K562 (cell line): ENCODE measurements around the gene MT4. TPM values are rescaled to one million over a fixed set of nuclear protein-coding genes. Genes with fewer than 3 reads are reported as not detected.

Source experiments
- FOXM1 ChIP-seq, 2 experiments: fragments of 450-650 bp in 1 of 2; sonication (generic) in 1 of 2; formaldehyde crosslinking in 1 of 2; IDR thresholded peaks; 2 replicates each; pipeline versions ENCODE4 v1.6.1 to v1.9.0; 2017 to 2022; ENCODE audit warnings: low read depth in 2 of 2, mild to moderate bottlenecking in 2 of 2, missing genetic modification reagents in 1 of 2, moderate library complexity in 1 of 2
- NR2C1 ChIP-seq, 2 experiments: fragments of 450-650 bp; IDR thresholded peaks; 2 replicates each; pipeline ENCODE4 v1.6.1; 2017; ENCODE audit warnings: mild to moderate bottlenecking in 2 of 2, antibody characterized with exemption in 1 of 2, inconsistent platforms in 1 of 2, missing compliant biosample characterization in 1 of 2, missing genetic modification characterization in 1 of 2
- polyA plus RNA-seq, 8 experiments: library from polyadenylated mRNA; depleted of rRNA in 4 of 8; stranded (reverse) in 5 of 8; unstranded in 3 of 8; fragments of >200 nt; fragmentation: Nextera tagmentation in 2 of 8; fragmentation: Illumina TruSeq in 1 of 8; extraction: Ambion mirVana in 2 of 8; extraction: Trizol in 1 of 8; gene quantifications; 2 replicates each; pipeline versions ENCODE4 v1.2.1 to v1.2.3, GENCODE V29; 2011 to 2014; ENCODE audit warnings: inconsistent platforms in 1 of 8, missing spikeins in 1 of 8
- total RNA-seq, 7 experiments: library from RNA; depleted of rRNA in 6 of 7; stranded (reverse); fragments of >200 nt in 6 of 7; fragmentation: Illumina TruSeq in 2 of 7; extraction: Trizol in 2 of 7; gene quantifications; 2 replicates each; pipeline versions ENCODE4 v1.2.1 to v1.2.3, GENCODE V29; 2011 to 2021; ENCODE audit warnings: low replicate concordance in 1 of 7
- TF ChIP-seq, protein P1 (sequence below), 2 experiments: fragments of 450-650 bp in 1 of 2; sonication (generic) in 1 of 2; formaldehyde crosslinking in 1 of 2; IDR thresholded peaks; 2 replicates each; pipeline versions ENCODE4 v1.7.1 to v1.9.0; 2016 to 2022; ENCODE audit warnings: inconsistent platforms in 1 of 2, mild to moderate bottlenecking in 1 of 2, missing genetic modification reagents in 1 of 2
- TF ChIP-seq, protein P2 (sequence below): conservative IDR thresholded peaks from 2 replicates; pipeline ENCODE4 v1.6.1; 2011; ENCODE audit warnings: low read depth, mild to moderate bottlenecking, low read length; ENCODE audit not compliant: control insufficient read depth

Gene MT4
- total and polyA plus RNA-seq, 9 of the 15 experiments (the other 6 are each of a cell fraction or from before 2014, with no cell fraction given), result not detected

DNA sequence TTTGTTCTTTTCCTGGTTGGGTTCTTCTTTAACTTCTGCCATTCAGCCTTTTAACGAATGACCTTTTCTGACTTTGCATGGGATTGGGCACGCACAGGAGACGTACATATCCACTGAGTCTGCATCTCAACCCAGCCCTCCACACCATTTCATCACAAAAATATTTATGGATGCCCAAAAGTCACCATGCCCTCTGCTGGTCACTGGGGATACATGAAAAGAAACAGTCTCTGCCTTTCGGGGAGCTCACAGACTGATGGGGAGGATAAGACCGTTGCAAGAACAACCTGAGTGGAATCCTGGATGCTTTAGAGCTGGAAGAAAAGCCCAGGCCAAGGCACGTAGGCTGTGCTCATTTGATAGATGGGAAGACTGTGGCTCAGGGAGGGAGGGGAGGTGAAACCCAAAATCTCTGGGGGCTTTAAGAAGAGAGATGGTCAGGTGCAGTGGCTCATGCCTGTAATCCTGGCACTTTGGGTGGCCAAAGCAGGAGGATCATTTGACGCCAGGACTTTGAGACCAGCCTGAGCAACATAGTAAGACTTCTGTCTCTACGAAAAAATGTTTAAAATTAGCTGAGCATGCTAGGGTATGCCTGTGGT lies 35.6 kb downstream of the MT4 start (continued):
- TF ChIP-seq, protein P1, sequence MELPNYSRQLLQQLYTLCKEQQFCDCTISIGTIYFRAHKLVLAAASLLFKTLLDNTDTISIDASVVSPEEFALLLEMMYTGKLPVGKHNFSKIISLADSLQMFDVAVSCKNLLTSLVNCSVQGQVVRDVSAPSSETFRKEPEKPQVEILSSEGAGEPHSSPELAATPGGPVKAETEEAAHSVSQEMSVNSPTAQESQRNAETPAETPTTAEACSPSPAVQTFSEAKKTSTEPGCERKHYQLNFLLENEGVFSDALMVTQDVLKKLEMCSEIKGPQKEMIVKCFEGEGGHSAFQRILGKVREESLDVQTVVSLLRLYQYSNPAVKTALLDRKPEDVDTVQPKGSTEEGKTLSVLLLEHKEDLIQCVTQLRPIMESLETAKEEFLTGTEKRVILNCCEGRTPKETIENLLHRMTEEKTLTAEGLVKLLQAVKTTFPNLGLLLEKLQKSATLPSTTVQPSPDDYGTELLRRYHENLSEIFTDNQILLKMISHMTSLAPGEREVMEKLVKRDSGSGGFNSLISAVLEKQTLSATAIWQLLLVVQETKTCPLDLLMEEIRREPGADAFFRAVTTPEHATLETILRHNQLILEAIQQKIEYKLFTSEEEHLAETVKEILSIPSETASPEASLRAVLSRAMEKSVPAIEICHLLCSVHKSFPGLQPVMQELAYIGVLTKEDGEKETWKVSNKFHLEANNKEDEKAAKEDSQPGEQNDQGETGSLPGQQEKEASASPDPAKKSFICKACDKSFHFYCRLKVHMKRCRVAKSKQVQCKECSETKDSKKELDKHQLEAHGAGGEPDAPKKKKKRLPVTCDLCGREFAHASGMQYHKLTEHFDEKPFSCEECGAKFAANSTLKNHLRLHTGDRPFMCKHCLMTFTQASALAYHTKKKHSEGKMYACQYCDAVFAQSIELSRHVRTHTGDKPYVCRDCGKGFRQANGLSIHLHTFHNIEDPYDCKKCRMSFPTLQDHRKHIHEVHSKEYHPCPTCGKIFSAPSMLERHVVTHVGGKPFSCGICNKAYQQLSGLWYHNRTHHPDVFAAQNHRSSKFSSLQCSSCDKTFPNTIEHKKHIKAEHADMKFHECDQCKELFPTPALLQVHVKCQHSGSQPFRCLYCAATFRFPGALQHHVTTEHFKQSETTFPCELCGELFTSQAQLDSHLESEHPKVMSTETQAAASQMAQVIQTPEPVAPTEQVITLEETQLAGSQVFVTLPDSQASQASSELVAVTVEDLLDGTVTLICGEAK (IDR thresholded peaks at IDR 0.05), result no peak
- TF ChIP-seq, protein P1 (CRISPR knock-in tag; IDR thresholded peaks at IDR 0.05), result no peak
- TF ChIP-seq FOXM1 (IDR thresholded peaks at IDR 0.05; ENCODE audit: low read depth), result no peak
- no peak for TF ChIP-seq FOXM1 (CRISPR knock-in tag; IDR thresholded peaks at IDR 0.05; ENCODE audit: low read depth)
- TF ChIP-seq, protein P2, sequence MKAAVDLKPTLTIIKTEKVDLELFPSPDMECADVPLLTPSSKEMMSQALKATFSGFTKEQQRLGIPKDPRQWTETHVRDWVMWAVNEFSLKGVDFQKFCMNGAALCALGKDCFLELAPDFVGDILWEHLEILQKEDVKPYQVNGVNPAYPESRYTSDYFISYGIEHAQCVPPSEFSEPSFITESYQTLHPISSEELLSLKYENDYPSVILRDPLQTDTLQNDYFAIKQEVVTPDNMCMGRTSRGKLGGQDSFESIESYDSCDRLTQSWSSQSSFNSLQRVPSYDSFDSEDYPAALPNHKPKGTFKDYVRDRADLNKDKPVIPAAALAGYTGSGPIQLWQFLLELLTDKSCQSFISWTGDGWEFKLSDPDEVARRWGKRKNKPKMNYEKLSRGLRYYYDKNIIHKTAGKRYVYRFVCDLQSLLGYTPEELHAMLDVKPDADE, result no peak
- TF ChIP-seq NR2C1 (IDR thresholded peaks at IDR 0.05), result no peak
- TF ChIP-seq NR2C1 (tag; IDR thresholded peaks at IDR 0.05), result no peak
